ENCODE measurements around the gene KNCN.
A peak's percentile ranks its signal among the peaks of the same experiment; 100 is the strongest.

KNCN gene

GRCh38 chr1:46532498-46533178, 18.8 kb downstream of the KNCN start:
- H3K79me2 ChIP-seq (ENCODE audit: low read length) = no peaks in the 10 kb centered on the region
- TF ChIP-seq, protein P1, sequence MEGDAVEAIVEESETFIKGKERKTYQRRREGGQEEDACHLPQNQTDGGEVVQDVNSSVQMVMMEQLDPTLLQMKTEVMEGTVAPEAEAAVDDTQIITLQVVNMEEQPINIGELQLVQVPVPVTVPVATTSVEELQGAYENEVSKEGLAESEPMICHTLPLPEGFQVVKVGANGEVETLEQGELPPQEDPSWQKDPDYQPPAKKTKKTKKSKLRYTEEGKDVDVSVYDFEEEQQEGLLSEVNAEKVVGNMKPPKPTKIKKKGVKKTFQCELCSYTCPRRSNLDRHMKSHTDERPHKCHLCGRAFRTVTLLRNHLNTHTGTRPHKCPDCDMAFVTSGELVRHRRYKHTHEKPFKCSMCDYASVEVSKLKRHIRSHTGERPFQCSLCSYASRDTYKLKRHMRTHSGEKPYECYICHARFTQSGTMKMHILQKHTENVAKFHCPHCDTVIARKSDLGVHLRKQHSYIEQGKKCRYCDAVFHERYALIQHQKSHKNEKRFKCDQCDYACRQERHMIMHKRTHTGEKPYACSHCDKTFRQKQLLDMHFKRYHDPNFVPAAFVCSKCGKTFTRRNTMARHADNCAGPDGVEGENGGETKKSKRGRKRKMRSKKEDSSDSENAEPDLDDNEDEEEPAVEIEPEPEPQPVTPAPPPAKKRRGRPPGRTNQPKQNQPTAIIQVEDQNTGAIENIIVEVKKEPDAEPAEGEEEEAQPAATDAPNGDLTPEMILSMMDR (IDR thresholded peaks at IDR 0.05; ENCODE audit: low read depth, low read length) = peak; percentile 62
- no peak for TF ChIP-seq EZH2phosphoT487 (IDR thresholded peaks at IDR 0.05; ENCODE audit: low read depth)
- no peaks in the 10 kb centered on the region for H3K36me3 ChIP-seq (replicated peaks; ENCODE audit: low read depth, low read length)
- peak overlapping the region; percentile 78 for H3K4me3 ChIP-seq (ENCODE audit: low read length)
- H3K4me1 ChIP-seq (ENCODE audit: low read length) = peaks cover 13% of the 10 kb centered on the region
- H3K27ac ChIP-seq (ENCODE audit: low read length) = no peak overlapping the region
- peak overlapping the region; percentile 84 for H3K4me2 ChIP-seq (ENCODE audit: low read length)
- H3K9me3 ChIP-seq (ENCODE audit: insufficient read depth, low read length) = no peaks in the 10 kb centered on the region
- H2AFZ ChIP-seq (ENCODE audit: low read depth, low read length) = no peak overlapping the region
- no peak overlapping the region; the same call in 1 of the 2 replicates for H3K9ac ChIP-seq (ENCODE audit: low read length)
- no peaks in the 10 kb centered on the region for H4K20me1 ChIP-seq (ENCODE audit: insufficient read depth, low read length)
- peaks cover 30% of the 10 kb centered on the region for H3K27me3 ChIP-seq (ENCODE audit: low read depth, low read length)

GRCh38 chr1:46532095-46532494, 19.4 kb downstream of the KNCN start:
- H3K27me3 ChIP-seq (ENCODE audit: low read depth, low read length) = peaks cover 26% of the 10 kb centered on the region

GRCh38 chr1:46530791-46531409, 20.5 kb downstream of the KNCN start:
- no peak overlapping the region for H3K9ac ChIP-seq (ENCODE audit: low read length)
- H3K79me2 ChIP-seq (ENCODE audit: low read length) = no peaks in the 10 kb centered on the region
- H3K27me3 ChIP-seq (ENCODE audit: low read depth, low read length) = peaks cover 23% of the 10 kb centered on the region
- no peak for TF ChIP-seq EZH2phosphoT487 (IDR thresholded peaks at IDR 0.05; ENCODE audit: low read depth)
- TF ChIP-seq, protein P1 (IDR thresholded peaks at IDR 0.05; ENCODE audit: low read depth, low read length) = no peak
- H3K9me3 ChIP-seq (ENCODE audit: insufficient read depth, low read length) = no peaks in the 10 kb centered on the region
- no peak overlapping the region for H3K27ac ChIP-seq (ENCODE audit: low read length)
- H3K4me1 ChIP-seq (ENCODE audit: low read length) = peaks cover 13% of the 10 kb centered on the region
- H3K4me3 ChIP-seq (ENCODE audit: low read length) = no peak overlapping the region
- no peak overlapping the region for H2AFZ ChIP-seq (ENCODE audit: low read depth, low read length)
- H4K20me1 ChIP-seq (ENCODE audit: insufficient read depth, low read length) = no peaks in the 10 kb centered on the region
- no peak overlapping the region for H3K4me2 ChIP-seq (ENCODE audit: low read length)
- H3K36me3 ChIP-seq (replicated peaks; ENCODE audit: low read depth, low read length) = no peaks in the 10 kb centered on the region

More at GRCh38 chr1:46532095-46532494, 19.4 kb downstream of the KNCN start:
- Histone ChIP-seq H2AFZ (ENCODE audit: low read depth, low read length) (no peak overlapping the region), H3K4me1 (ENCODE audit: low read length) (peaks cover 13% of the 10 kb centered on the region), H3K9me3 (ENCODE audit: insufficient read depth, low read length) (no peaks in the 10 kb centered on the region), H4K20me1 (ENCODE audit: insufficient read depth, low read length) (no peaks in the 10 kb centered on the region), H3K4me3 (ENCODE audit: low read length) (no peak overlapping the region), H3K27ac (ENCODE audit: low read length) (no peak overlapping the region), H3K36me3 (replicated peaks; ENCODE audit: low read depth, low read length) (no peaks in the 10 kb centered on the region), H3K79me2 (ENCODE audit: low read length) (no peaks in the 10 kb centered on the region), H3K4me2 (ENCODE audit: low read length) (no peak overlapping the region), H3K9ac (ENCODE audit: low read length) (no peak overlapping the region)
- TF ChIP-seq EZH2phosphoT487 (IDR thresholded peaks at IDR 0.05; ENCODE audit: low read depth) = no peak
- TF ChIP-seq, protein P1 (IDR thresholded peaks at IDR 0.05; ENCODE audit: low read depth, low read length) = no peak

DNA sequence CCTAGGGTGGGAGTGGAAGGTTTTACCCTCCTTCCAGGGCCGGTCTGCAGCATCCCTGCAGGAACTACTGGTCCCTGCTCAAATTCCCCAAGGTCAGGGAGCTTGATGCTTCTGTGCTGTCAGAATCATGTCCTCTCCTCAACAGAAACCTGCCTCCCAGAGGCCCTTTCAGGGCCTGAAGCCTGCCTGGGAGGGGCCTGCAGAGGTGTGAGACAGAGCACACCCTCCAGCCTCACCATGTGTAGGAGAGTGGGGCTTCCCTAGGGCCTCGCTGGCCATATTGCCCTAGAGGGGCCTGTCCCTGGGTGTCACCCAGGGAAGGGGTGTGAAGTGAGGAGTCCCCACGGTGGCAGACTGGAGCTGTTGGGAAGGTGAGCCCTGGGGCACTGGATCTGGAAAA, 21.1 kb downstream of the KNCN start:
- Histone ChIP-seq H3K4me3 (ENCODE audit: low read length) (no peak overlapping the region), H4K20me1 (ENCODE audit: insufficient read depth, low read length) (no peaks in the 10 kb centered on the region), H3K36me3 (replicated peaks; ENCODE audit: low read depth, low read length) (no peaks in the 10 kb centered on the region), H3K9me3 (ENCODE audit: insufficient read depth, low read length) (no peaks in the 10 kb centered on the region), H3K9ac (ENCODE audit: low read length) (no peak overlapping the region), H2AFZ (ENCODE audit: low read depth, low read length) (no peak overlapping the region), H3K4me1 (ENCODE audit: low read length) (peaks cover 12% of the 10 kb centered on the region), H3K4me2 (ENCODE audit: low read length) (no peak overlapping the region), H3K27me3 (ENCODE audit: low read depth, low read length) (peaks cover 29% of the 10 kb centered on the region), H3K27ac (ENCODE audit: low read length) (no peak overlapping the region), H3K79me2 (ENCODE audit: low read length) (no peaks in the 10 kb centered on the region)
- TF ChIP-seq, protein P1 (IDR thresholded peaks at IDR 0.05; ENCODE audit: low read depth, low read length) = no peak
- no peak for TF ChIP-seq EZH2phosphoT487 (IDR thresholded peaks at IDR 0.05; ENCODE audit: low read depth)
